ENCODE results near the gene CYTH1.

The CYTH1 gene

DNA sequence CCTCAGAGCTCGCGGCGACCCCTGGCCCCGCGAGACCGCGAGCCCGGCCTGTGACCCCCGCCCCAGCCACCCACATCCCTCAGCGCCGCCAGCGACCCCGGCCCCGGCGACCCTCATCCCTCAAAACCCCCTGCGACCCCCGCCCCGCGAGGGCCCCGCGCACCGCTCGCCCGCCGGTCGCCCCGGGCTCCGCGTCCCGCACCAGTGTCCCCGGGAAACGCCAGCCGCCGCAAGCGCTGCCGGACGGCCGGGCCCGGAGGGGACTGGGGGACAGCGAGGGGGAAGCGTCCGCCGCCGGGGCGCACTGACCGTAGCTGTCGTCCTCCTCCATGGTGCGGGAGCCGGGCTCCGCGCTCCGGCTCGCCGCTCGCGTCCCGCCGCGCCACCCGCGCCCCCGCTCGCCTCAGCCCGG lies at the start of gene CYTH1:
Gene CYTH1, minus strand, starts transcription at position 381 of the 412 bp plus-strand sequence. Its CDS starts 50 bp downstream, at position 331.
- DNase-seq (ENCODE audit: low read depth, low spot score): no peak

- no peak for DNase-seq (ENCODE audit: low read depth, low spot score)
Measured at GRCh38 chr17:78829477-78829876, 47.4 kb upstream of the CYTH1 start.

GRCh38 chr17:78828470-78829185 lies 46.6 kb upstream of the CYTH1 start:
- DNase-seq (ENCODE audit: low read depth, low spot score): no peak

- DNase-seq (ENCODE audit: low read depth, low spot score): no peak
Measured at GRCh38 chr17:78826836-78827509, 44.9 kb upstream of the CYTH1 start.

DNA sequence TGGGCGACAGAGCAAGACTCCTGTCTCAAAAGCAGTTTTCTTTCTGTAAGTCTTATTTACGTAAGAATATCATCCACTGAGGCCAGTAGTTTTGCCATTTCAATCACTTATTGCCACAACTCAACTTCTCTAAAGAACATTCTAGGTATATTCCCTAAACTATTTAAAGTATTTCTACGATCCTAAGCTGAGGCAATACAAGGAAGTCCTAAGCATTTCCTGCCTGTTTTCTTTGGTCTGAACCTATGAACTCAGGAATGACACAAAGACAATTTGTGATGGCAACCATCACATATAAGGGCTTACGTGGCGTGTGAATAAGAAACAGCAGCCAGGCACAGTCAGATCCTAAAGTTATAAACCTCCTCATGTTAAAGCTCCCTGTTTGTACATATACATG lies 44.3 kb upstream of the CYTH1 start:
- DNase-seq (ENCODE audit: low read depth, low spot score): no peak

GRCh38 chr17:78825696-78826095 lies 43.6 kb upstream of the CYTH1 start:
- no peak for DNase-seq (ENCODE audit: low read depth, low spot score)

DNA sequence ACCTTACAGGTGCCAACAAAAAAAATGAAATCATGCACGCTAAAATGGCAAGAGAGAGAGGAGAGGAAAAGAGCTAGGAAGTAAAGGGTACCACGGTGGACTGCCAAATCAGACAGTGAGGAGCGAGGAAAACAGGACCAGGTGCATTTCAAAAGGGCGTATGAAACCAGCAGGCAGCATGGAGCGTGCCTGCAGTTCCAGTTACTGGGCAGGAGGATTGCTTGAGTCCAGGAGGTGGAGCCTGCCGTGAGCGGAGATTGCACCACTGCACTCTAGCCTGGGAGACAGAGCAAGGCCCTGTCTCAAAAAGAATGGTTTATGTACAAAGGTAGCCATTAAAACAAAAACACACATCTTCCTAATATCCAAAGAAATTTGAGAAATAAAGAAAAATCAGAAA lies 42.2 kb upstream of the CYTH1 start:
- no peak for DNase-seq (ENCODE audit: low read depth, low spot score)

GRCh38 chr17:78823282-78824046 lies 41.4 kb upstream of the CYTH1 start:
- no peak for DNase-seq (ENCODE audit: low read depth, low spot score)

- no peak for DNase-seq (ENCODE audit: low read depth, low spot score)
Measured at GRCh38 chr17:78822552-78822951, 40.5 kb upstream of the CYTH1 start.

DNA sequence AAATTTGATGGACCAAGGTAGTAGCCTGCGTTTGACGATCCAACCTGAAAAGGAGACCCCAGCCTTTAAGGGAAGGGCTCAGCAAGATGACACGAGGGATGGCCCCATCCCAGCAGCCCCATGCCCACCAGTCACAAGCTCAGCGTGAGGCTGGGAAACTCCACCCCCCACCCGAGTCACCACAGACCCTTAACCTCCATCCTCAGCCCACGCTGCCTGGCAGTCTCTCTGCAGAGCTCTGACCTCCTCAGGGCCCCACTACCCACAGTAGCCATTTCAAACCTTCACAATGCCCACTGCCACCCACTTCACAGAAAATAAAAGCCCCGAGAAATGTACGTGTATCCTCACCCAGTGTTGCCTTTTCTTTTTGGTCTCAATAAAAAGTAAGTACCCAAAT lies 39.9 kb upstream of the CYTH1 start:
- no peak for DNase-seq (ENCODE audit: low read depth, low spot score)

- DNase-seq (ENCODE audit: low read depth, low spot score): no peak
Measured at GRCh38 chr17:78820841-78821240, 38.8 kb upstream of the CYTH1 start.

- no peak for DNase-seq (ENCODE audit: low read depth, low spot score)
Measured at GRCh38 chr17:78819806-78820792, 38.0 kb upstream of the CYTH1 start.

DNA sequence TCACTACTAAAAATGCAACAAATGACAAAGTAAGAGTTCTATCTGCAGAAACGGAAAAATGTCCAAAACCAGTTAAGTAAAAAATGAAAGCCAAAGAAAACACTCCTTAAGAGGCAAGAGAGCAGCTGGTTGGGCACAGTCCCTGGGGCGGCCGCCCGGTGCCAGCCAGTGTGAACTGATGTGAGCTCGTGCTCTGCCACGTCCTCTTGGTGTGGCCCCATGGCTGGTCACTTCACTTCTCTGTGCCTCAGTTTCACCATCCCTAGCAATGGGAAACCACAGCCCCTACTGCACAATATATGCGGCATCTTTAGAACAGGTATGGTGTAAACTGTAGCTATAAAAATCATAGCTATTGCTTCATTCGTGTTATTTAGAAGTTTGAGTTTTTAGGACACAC lies 37.3 kb upstream of the CYTH1 start:
- DNase-seq (ENCODE audit: low read depth, low spot score): no peak

GRCh38 chr17:78818932-78819331 lies 36.9 kb upstream of the CYTH1 start:
- no peak for DNase-seq (ENCODE audit: low read depth, low spot score)

GRCh38 chr17:78818152-78818846 lies 36.2 kb upstream of the CYTH1 start:
- no peak for DNase-seq (ENCODE audit: low read depth, low spot score)

DNA sequence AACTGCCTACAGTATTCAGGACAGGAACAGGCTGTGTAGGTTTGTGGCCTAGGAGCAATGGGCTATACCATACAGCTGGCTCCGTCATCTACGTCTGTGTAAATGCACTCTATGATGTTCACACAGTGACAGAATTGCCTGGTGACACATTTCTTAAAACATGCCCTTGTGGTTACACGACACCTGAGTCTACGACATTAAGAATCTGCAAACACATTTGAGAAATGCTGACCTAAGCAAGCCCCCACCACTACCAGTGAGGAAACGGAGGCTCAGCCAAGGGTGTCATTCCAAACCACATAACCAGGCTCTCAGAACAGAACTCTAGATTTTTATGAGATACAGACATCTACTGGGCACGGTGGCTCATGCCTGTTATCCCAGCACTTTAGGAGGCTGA lies 35.0 kb upstream of the CYTH1 start:
- no peak for DNase-seq (ENCODE audit: low read depth, low spot score)

GRCh38 chr17:78815696-78816095 lies 33.6 kb upstream of the CYTH1 start:
- DNase-seq (ENCODE audit: low read depth, low spot score): no peak

DNA sequence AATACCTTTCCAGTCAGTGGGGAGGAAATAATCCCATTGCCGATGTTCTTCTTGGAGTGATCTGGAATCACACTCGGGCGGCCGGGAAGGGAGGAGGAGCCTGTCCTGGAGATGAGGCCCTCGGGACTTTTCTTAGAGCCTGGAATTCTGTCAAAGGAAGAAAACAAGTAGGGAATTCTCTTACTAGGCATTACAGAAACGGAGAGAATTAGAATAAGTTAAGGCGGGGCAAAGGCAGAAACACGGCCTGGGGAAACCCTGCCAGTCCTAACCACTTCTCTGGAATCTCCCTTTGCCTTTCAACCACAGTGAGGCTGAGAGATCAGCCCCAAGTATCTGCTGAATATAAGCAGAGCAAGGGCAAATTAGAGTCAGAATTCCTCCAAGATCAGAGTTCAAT lies 30.8 kb upstream of the CYTH1 start:
- no peak for DNase-seq (ENCODE audit: low read depth, low spot score)

GRCh38 chr17:78808163-78808562 lies 26.1 kb upstream of the CYTH1 start:
- no peak for DNase-seq (ENCODE audit: low read depth, low spot score)

GRCh38 chr17:78806451-78806850 lies 24.4 kb upstream of the CYTH1 start:
- DNase-seq (ENCODE audit: low read depth, low spot score): no peak

DNA sequence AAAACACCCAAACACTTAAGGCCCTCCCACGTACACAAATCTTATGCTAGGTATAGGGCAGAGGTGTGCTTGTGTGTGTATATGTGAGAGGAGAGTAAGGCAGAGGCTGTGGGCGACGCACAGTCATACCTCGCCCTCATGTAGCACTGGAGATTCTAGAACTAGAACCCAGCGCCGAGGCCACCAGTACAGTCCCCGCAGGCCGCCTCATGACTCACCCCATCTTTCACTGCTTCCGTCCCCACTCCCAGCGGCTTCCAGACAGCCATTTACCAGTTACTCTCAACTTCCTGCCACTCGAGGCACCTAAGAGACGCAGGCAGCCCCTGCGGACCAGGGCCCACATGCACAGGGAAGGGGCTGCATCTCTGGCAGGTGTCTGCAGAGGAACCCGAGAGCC lies 23.2 kb upstream of the CYTH1 start:
- no peak for DNase-seq (ENCODE audit: low read depth, low spot score)

Data from iPS DF 19.7 (cell line).